ENCODE data around the gene MLYCD. TPM values are rescaled to one million over a fixed set of nuclear protein-coding genes. Genes with fewer than 3 reads are reported as not detected.

The MLYCD gene
- total RNA-seq, 5 donors from 2014 or later (not counting 1 experiment from before 2014, with no cell fraction given) = 7.2 to 10.3 (median 9.1) TPM

GRCh38 chr16:83955218-83956130, 56.6 kb downstream of the MLYCD start:
- no peak overlapping the region for H3K4me3 Mint-ChIP-seq
- H3K4me1 Mint-ChIP-seq = peaks cover 4 to 9% (median 8%) of the 10 kb centered on the region in 3 donors
- H3K27me3 Mint-ChIP-seq = peaks cover 8 to 23% of the 10 kb centered on the region in 2 donors
- Histone ChIP-seq H3K4me3 (ENCODE audit: control insufficient read depth in 1 of 2, extremely low read depth in 1 of 2, low read length in 1 of 2) (no peak overlapping the region), H3K4me1 (ENCODE audit: control insufficient read depth in 1 of 2, extremely low read depth in 1 of 2, insufficient read depth in 2 of 2, low read length in 2 of 2) (peaks cover 0 to 19% of the 10 kb centered on the region in 2 experiments), H3K9me3 (no peaks in the 10 kb centered on the region), H3K27ac (ENCODE audit: low read length) (no peak overlapping the region), H3K27me3 (replicated peaks in 1 of 2; ENCODE audit: control insufficient read depth in 2 of 2, extremely low read depth in 1 of 2, insufficient read depth in 2 of 2, low read length in 1 of 2) (peaks cover 2 to 50% of the 10 kb centered on the region in 2 experiments), H3K36me3 (ENCODE audit: control insufficient read depth in 2 of 2, extremely low read depth in 1 of 2, insufficient read depth in 1 of 2, low read length in 1 of 2) (no peaks in the 10 kb centered on the region)
- POLR2A ChIA-PET = no interaction called here
- H3K27ac Mint-ChIP-seq = no peak overlapping the region
- ATAC-seq (replicated peaks in 1 of 4) (no peak), DNase-seq (no peak)
- CTCF ChIA-PET = interaction anchor here (1.3 to 1.6 kb wide), 2 partner anchors 110 kb away, joined by 4 read pairs; no protein-coding TSS in a partner anchor
- WGBS (ENCODE audit: insufficient coverage) = 73% methylated on average over 14 of the region's 23 CpGs
- no peaks in the 10 kb centered on the region for H3K9me3 Mint-ChIP-seq
- H3K36me3 Mint-ChIP-seq = no peaks in the 10 kb centered on the region

GRCh38 chr16:83956336-83957289, 57.7 kb downstream of the MLYCD start:
- H3K4me1 ChIP-seq (ENCODE audit: control insufficient read depth in 1 of 2, extremely low read depth in 1 of 2, insufficient read depth in 2 of 2, low read length in 2 of 2) = peaks cover 0 to 19% of the 10 kb centered on the region in 2 experiments
- Mint-ChIP-seq H3K4me1 (peaks cover 4 to 9% (median 8%) of the 10 kb centered on the region in 3 donors), H3K36me3 (no peaks in the 10 kb centered on the region), H3K9me3 (no peaks in the 10 kb centered on the region), H3K27me3 (peaks cover 8 to 23% of the 10 kb centered on the region in 2 donors), H3K4me3 (no peak overlapping the region), H3K27ac (no peak overlapping the region)
- ChIA-PET CTCF (interaction anchor here (1.3 to 1.6 kb wide), 2 partner anchors 109 kb away, joined by 4 read pairs; no protein-coding TSS in a partner anchor), POLR2A (no interaction called here)
- H3K27ac ChIP-seq (ENCODE audit: low read length) = no peak overlapping the region
- ATAC-seq (replicated peaks in 1 of 4) (peak; percentile 52 to 64 (median 58)), DNase-seq (peak; percentile 22 to 74 (median 53))
- peaks cover 2 to 50% of the 10 kb centered on the region in 2 experiments for H3K27me3 ChIP-seq (replicated peaks in 1 of 2; ENCODE audit: control insufficient read depth in 2 of 2, extremely low read depth in 1 of 2, insufficient read depth in 2 of 2, low read length in 1 of 2)
- no peaks in the 10 kb centered on the region for H3K9me3 ChIP-seq
- WGBS (ENCODE audit: insufficient coverage) = 42% methylated on average over 22 of the region's 22 CpGs
- H3K36me3 ChIP-seq (ENCODE audit: control insufficient read depth in 2 of 2, extremely low read depth in 1 of 2, insufficient read depth in 1 of 2, low read length in 1 of 2) = no peaks in the 10 kb centered on the region
- no peak overlapping the region for H3K4me3 ChIP-seq (ENCODE audit: control insufficient read depth in 1 of 2, extremely low read depth in 1 of 2, low read length in 1 of 2)

- Mint-ChIP-seq H3K36me3 (no peaks in the 10 kb centered on the region), H3K27ac (no peak overlapping the region), H3K9me3 (no peaks in the 10 kb centered on the region), H3K27me3 (peaks cover 8 to 22% of the 10 kb centered on the region in 2 donors), H3K4me3 (no peak overlapping the region), H3K4me1 (peaks cover 4 to 9% (median 8%) of the 10 kb centered on the region in 3 donors)
- no peak for DNase-seq
- Histone ChIP-seq H3K9me3 (no peaks in the 10 kb centered on the region), H3K4me3 (ENCODE audit: control insufficient read depth in 1 of 2, extremely low read depth in 1 of 2, low read length in 1 of 2) (no peak overlapping the region), H3K36me3 (ENCODE audit: control insufficient read depth in 2 of 2, extremely low read depth in 1 of 2, insufficient read depth in 1 of 2, low read length in 1 of 2) (no peaks in the 10 kb centered on the region), H3K27ac (ENCODE audit: low read length) (no peak overlapping the region), H3K4me1 (ENCODE audit: control insufficient read depth in 1 of 2, extremely low read depth in 1 of 2, insufficient read depth in 2 of 2, low read length in 2 of 2) (peaks cover 0 to 19% of the 10 kb centered on the region in 2 experiments), H3K27me3 (replicated peaks in 1 of 2; ENCODE audit: control insufficient read depth in 2 of 2, extremely low read depth in 1 of 2, insufficient read depth in 2 of 2, low read length in 1 of 2) (peaks cover 2 to 48% of the 10 kb centered on the region in 2 experiments)
- CTCF ChIA-PET = interaction anchor here (0.6 to 0.8 kb wide), 4 partner anchors 12 to 120 kb away, joined by 3 to 8 read pairs (median 6); no protein-coding TSS in a partner anchor
- ATAC-seq (replicated peaks in 1 of 4) = no peak
- POLR2A ChIA-PET = no interaction called here
- 91% methylated on average over 7 of the region's 14 CpGs for WGBS (ENCODE audit: insufficient coverage)
Observed at GRCh38 chr16:83957296-83957855, 58.5 kb downstream of the MLYCD start.

- Mint-ChIP-seq H3K4me1 (peaks cover 4 to 8% (median 7%) of the 10 kb centered on the region in 3 donors), H3K4me3 (no peak overlapping the region), H3K36me3 (no peaks in the 10 kb centered on the region), H3K9me3 (no peaks in the 10 kb centered on the region), H3K27me3 (peaks cover 8 to 22% of the 10 kb centered on the region in 2 donors), H3K27ac (no peak overlapping the region)
- H3K27me3 ChIP-seq (replicated peaks in 1 of 2; ENCODE audit: control insufficient read depth in 2 of 2, extremely low read depth in 1 of 2, insufficient read depth in 2 of 2, low read length in 1 of 2) = peaks cover 2 to 39% of the 10 kb centered on the region in 2 experiments
- DNase-seq = no peak
- POLR2A ChIA-PET = no interaction called here
- no peak overlapping the region for H3K27ac ChIP-seq (ENCODE audit: low read length)
- WGBS (ENCODE audit: insufficient coverage) = 80% methylated on average over 19 of the region's 21 CpGs
- ATAC-seq (replicated peaks in 1 of 4) = no peak
- H3K36me3 ChIP-seq (ENCODE audit: control insufficient read depth in 2 of 2, extremely low read depth in 1 of 2, insufficient read depth in 1 of 2, low read length in 1 of 2) = no peaks in the 10 kb centered on the region
- peaks cover 0 to 12% of the 10 kb centered on the region in 2 experiments for H3K4me1 ChIP-seq (ENCODE audit: control insufficient read depth in 1 of 2, extremely low read depth in 1 of 2, insufficient read depth in 2 of 2, low read length in 2 of 2)
- H3K9me3 ChIP-seq = no peaks in the 10 kb centered on the region
- H3K4me3 ChIP-seq (ENCODE audit: control insufficient read depth in 1 of 2, extremely low read depth in 1 of 2, low read length in 1 of 2) = no peak overlapping the region
- CTCF ChIA-PET = interaction anchor here (0.6 to 0.8 kb wide), 4 partner anchors 11 to 119 kb away, joined by 3 to 8 read pairs (median 6); no protein-coding TSS in a partner anchor
Observed at GRCh38 chr16:83958137-83958845, 59.4 kb downstream of the MLYCD start.

- no peaks in the 10 kb centered on the region for H3K36me3 Mint-ChIP-seq
Observed at GRCh38 chr16:83958846-83959565, 60.1 kb downstream of the MLYCD start.

More at GRCh38 chr16:83958846-83959565, 60.1 kb downstream of the MLYCD start:
- WGBS (ENCODE audit: insufficient coverage) = 82% methylated on average over 13 of the region's 21 CpGs
- Mint-ChIP-seq H3K9me3 (no peaks in the 10 kb centered on the region), H3K27ac (no peak overlapping the region), H3K4me3 (no peak overlapping the region), H3K27me3 (peaks cover 8 to 17% of the 10 kb centered on the region in 2 donors), H3K4me1 (peaks cover 2 to 7% (median 5%) of the 10 kb centered on the region in 3 donors)
- Histone ChIP-seq H3K27ac (ENCODE audit: low read length) (no peak overlapping the region), H3K9me3 (no peaks in the 10 kb centered on the region), H3K4me3 (ENCODE audit: control insufficient read depth in 1 of 2, extremely low read depth in 1 of 2, low read length in 1 of 2) (no peak overlapping the region), H3K36me3 (ENCODE audit: control insufficient read depth in 2 of 2, extremely low read depth in 1 of 2, insufficient read depth in 1 of 2, low read length in 1 of 2) (no peaks in the 10 kb centered on the region), H3K4me1 (ENCODE audit: control insufficient read depth in 1 of 2, extremely low read depth in 1 of 2, insufficient read depth in 2 of 2, low read length in 2 of 2) (peaks cover 0 to 5% of the 10 kb centered on the region in 2 experiments), H3K27me3 (replicated peaks in 1 of 2; ENCODE audit: control insufficient read depth in 2 of 2, extremely low read depth in 1 of 2, insufficient read depth in 2 of 2, low read length in 1 of 2) (peaks cover 2 to 32% of the 10 kb centered on the region in 2 experiments)
- ATAC-seq (replicated peaks in 1 of 4) (no peak), DNase-seq (no peak)
- CTCF ChIA-PET = no interaction called here
- POLR2A ChIA-PET = no interaction called here

Measured in T-cell (primary cell).